HG03025 (cell line): Measurements from ENCODE around the gene PRLR.
"Not testable (repeated sequence)": the region's sequence is repeated elsewhere in the genome, so short reads cannot be mapped to it uniquely, and the experiment has no call there.

Source experiments
- ATAC-seq: cut with Tn5 transposase; IDR thresholded peaks from one replicate; pipeline ENCODE4 v1.9.1; 2021; ENCODE audit warnings: mild to moderate bottlenecking, moderate library complexity; ENCODE audit not compliant: unreplicated experiment, low FRiP score

The PRLR gene

DNA sequence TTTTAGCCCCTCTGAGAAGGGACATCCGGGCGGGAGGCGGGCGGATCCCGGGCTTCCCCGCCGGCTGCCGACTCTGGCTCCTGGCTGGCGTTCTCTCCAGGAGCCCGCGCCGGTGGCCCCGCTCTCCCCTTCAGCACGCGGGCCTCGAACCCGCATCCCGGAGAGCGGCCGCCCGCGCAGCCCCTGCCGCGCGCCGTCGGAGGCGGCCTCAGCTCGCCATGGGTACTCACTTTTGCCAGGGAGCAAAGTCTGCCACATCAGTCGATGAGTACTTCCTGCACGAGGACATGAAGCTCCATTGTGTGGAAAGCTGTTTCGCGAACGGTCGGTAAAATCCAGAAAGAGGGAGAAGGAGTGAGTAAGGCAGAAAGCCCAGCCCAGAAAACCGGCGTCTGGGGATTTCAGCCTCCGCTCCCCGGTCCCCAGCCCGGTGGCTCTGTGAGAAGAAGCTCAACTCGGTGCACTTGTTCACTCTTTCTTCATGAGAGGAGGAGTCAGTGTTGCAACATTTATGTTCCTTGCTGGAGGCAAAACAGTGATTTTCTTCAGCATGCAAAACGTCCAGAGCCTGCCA is at the start of gene PRLR:
PRLR (minus strand) TSS at position 450 of the 574 bp plus-strand sequence. CDS start 140,867 bp downstream, outside the sequence.
- ATAC-seq = no peak

DNA sequence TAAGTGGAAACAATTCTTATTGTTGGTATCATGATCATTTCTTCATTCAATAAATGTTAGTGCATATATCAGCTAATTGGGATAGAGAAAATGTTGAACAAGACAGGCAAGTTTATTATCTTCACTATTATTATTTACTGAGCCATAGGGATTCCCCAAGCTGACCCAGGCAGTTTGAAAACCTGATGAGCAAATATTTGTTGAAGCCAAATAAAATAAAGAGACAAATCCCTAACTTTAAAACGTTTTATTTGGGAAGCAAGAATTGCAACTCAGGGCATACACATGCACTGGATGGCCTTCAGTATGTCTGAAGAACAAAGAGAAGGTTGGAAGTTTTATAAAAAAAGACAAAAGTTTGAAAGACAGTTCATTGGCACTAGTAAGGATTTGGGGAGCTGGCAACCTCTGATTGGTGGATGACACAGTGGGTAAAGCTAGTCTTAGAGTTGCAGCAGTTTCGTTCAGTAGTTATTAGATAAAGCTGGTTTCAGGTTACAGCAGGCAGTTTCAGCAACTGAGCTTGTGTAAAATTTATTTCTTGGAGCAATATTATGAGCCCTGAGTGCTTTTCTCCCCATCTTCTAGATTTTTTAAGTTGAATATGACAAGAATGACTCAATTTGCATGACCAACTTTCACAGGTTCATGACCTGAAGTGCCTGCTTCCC is 44.7 kb upstream of the PRLR start:
- ATAC-seq = no peak

GRCh38 chr5:35269006-35269405 is 38.7 kb upstream of the PRLR start:
- ATAC-seq = no peak

DNA sequence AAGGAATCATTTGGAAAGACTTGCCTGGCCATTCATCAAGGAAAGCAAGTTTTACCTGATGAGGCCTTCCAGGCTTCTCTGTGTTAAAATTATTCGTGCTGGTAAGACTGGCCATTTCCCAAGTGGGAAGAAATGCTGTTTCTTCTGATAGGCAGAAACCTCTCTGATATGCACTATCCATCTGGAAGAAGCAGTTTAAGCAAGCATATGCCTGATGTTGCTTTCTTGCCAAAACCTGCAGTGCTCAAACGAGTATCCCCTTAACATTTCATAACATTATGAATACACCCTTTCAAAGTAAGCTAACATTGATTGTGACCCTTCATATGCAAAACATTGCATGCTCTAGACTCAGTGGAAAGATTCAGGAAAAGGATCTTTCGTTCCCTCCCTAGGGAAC is 36.0 kb upstream of the PRLR start:
- no peak for ATAC-seq

DNA sequence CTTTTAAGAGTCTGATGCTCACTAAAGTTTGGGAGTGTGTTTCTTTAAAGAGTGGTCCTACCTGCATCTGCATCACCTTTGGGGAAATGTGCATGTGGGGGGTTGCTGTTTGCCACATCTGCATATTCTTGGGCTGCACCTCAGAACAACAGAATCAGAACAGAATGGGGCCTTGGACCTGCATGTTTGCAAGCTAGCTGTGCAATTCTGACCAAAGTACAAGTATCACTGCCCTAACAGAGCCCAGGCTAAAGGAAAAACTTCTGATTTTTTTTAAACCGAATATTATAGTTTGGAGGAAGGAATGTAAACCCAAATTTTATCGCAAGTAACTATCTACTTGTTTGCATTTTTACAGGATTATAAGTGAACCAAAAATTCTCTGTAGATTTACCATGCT is 34.2 kb upstream of the PRLR start:
- ATAC-seq = no peak

DNA sequence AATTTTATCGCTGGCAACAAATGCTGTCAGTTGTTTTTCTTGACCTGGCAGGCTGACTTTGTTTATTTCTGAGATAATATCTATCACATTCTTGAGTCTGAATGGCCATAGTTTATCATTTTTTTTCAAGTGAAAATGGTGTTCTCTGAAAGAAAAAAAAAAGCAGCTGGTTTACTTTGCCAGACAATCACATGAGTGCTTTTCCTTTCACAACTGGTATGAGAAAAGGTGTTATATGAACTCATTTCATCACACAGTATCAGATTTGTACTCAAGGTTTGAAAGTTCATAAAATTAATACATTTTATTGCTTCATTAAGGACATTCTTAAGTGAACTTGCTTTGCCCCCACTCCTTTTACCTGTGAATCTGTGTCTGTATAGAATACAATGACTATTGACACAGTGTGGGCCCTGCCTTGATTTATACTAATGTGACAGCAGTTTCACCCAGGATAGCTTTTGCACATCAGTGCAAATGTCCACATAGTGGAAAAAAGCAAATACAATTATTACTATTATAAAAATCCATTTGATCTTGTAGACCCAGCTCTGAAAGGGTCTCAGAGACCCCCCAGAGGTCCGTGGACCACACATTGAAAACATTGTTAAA is 33.1 kb upstream of the PRLR start:
- no peak for ATAC-seq

DNA sequence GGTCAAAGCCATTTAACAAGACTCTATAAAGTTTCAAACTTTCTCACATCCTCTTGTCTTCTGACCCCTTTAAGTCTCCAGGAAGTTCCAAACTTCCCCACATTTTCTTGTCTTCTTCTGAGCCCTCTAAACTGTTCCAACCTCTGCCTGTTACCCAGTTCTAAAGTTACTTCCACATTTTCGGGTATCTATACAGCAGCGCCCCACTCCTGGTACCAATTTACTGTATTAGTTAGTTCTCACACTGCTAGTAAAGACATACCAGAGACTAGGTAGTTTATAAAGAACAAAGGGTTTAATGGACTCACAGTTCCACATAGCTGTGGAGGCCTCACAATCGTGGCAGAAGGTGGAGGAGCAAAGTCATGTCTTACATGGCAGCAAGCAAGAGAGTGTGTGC is 23.3 kb upstream of the PRLR start:
- ATAC-seq = no peak

DNA sequence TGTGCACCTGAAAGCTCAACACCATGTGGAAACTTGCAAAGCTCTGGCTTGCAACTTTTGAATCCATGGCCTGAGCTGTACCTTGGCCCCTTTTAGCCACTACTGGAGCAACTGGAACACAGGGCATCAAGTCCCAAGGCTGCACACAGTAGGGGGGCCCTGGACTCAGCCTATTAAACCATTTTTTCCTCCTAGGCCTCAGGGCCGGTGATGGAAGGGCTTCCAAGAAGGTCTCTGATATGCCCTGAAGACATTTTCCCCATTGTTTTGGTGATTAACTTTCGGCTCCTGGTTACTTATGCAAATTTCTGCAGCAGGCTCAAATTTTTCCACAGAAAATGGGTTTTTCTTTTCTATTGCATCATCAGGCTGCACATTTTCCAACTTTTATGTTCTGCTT is 22.7 kb upstream of the PRLR start:
- ATAC-seq = no peak

DNA sequence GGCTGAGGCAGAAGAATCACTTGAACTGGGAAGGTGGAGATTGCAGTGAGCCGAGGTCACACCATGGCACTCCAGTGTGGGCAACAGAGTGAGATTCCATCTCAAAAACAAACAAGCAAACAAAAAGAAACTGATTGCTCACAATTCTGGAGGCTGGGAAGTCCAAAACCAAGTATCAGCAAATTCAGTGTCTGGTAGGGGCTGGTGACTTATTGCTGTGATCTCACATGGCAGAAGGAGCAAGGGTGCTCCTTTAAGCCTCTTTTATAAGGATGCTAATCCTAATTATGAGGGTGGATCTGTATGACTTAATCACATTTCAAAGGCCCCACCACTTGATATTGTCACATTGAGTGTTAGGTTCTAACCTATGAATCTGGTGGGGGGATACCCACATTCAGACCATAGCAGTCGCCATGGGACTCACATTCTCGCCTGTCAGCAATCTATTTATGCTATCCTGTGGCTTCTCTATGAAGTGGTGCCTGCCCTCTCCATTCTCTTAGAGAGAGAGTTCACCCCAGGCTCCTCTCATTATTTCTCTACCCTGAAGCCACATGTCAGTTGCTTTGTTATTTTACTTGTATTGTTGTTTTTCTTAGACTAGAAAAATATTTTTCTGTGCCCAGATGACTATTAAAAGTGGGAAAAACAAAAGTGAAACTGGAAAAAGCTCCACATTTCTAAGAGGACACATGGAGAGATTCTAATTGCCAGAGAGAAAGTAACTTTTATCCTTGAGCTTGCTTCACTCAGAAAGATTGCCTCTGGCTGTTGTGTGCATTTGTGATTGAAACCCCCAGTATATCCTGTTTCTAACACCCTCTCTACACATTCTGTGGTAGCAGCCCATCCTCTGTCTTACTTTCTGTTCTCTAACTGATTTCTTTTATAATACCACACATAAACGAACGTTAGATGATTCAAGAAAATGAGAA is 18.8 kb upstream of the PRLR start:
- ATAC-seq = no peak

DNA sequence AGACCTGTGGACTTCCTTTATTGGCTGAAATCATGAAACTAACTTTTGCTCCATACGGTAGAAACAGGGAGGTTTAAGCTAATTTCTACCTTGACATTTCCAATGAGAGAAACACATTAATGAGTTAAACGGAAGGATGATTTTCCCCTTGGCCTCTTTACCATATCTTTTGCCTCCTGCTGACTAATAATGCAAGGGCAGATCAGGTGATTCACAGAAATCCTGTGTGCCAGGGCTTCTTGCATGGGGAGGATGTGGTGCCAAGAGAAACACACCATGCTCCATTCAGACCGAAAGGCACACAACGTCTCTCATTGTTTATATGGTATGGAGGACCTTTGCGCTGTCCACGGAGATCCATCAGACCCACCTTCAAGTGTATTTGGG is 17.4 kb upstream of the PRLR start:
- ATAC-seq = no peak

- ATAC-seq = no peak
Observed at GRCh38 chr5:35246900-35247647, 16.8 kb upstream of the PRLR start.

DNA sequence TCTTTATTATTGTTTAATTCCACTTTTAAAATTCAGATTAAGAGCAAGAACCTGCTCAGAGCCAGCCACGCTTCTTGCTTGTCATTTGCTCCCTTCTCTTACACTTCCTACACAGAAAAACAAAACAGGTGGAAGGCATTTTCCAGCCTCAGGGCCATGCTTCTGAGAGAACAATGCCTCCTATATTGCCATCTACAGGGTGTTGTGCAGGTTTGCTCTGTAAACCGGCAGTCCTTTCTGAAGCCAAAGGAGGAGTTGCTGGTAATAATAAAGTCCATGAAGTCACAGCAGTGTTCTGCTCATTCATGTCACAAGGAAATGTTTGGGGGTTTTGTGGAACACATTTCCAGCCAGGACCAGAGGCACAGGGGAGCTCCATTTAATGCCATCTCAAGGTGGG is 16.1 kb upstream of the PRLR start:
- no peak for ATAC-seq

DNA sequence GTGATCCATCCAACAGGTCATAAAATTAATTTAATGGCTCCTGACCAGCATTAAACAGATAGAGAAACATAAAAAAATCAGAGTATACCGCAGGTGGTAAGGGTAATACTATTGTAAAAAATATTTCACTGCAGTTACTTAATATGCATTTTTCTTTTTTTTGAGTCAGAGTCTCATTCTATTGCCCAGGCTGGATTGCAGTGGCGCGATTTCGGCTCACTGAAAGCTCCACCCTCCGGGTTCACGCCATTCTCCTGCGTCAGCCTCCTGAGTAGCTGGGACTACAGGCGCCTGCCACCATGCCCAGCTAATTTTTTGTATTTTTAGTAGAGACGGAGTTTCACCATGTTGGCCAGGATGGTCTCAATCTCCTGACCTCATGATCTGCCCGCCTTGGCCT is 15.1 kb upstream of the PRLR start:
- not testable (repeated sequence) for ATAC-seq

- ATAC-seq = no peak
Observed at GRCh38 chr5:35244171-35244570, 13.9 kb upstream of the PRLR start.

DNA sequence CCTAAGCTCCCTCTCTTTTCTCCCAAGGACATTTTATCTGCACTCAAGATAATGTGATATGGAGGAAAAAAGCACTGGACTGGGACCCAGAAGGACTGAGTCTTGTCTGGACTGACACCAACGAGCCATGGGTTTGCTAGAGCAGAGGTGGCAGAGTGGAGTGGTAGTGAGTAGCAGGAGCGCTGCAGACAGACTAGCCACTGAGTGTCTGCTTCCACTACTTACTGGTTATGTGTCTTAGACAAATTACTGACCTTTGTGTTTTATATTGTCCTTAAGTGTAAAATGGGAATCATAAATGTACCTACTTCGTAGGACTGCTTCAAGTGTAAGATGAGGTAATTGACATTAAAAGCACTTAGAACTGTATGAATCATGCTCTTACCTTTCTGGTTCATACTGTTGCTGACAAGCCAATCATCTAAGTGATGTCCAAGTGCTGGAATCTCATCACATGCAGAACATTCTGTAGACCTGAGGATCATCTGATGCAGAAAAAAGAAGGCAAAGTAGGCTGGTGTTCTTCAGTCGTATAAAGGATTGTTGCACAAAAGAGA is 12.5 kb upstream of the PRLR start:
- ATAC-seq = no peak

- no peak for ATAC-seq
Observed at GRCh38 chr5:35240892-35241291, 10.6 kb upstream of the PRLR start.

- ATAC-seq = no peak
Observed at GRCh38 chr5:35239911-35240610, 9.8 kb upstream of the PRLR start.

DNA sequence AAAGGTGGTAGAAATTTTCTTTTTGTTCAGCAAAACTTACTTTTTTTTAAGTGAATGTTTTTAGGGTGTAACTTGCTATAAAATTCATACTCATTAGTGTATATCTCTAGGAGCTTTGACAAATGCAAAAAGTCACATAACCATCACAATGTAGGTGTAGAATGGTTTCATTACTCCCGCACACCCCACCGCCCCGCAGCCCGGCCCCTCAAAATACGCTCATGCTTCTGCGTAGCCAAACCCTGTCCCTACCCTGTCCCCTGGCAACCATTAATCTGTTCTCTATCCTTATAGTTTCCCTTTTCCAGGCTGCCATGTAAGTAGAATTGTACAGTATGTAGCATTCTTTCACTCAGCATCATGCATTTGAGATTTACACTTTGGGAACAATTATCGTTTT is 9.2 kb upstream of the PRLR start:
- ATAC-seq = no peak

DNA sequence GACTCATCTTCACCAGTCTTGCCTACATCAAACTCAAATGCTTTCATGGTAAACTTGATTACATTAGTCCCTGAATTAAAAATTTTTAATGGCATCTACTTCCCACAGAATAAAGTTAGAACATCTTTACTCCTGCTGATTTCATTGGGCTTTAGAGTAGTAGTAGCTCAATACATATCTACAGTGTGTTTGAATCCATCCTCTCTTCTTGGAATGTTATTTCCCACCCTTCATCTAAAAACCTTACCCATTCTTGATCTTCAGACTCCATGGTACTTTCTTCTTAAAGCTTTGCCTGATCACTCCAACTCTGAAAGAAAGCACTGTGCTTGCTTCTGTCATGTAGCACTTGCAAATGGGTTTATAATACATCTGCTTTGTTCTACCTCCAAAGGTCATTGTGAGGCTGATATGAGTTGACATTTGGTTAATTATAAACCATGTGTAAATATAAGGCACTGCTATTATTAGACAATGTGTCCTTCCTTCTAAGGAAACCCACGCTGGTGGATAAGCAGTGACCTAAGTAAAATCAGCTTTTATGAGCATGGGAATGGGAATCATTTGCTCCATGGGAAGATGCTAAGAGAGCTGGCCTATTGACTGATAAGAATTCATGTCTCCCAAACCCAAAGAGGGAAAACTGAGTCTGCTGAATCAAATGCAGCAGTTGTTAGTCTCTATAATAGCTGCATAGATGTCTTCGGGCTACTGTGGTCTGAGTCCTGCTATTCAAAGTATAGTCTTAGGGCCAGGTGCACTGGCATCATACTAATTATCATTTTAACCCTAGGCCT is 7.5 kb upstream of the PRLR start:
- no peak for ATAC-seq
